ENCODE data around the gene BAZ2B. TPM values are rescaled to one million over a fixed set of nuclear protein-coding genes. Genes with fewer than 3 reads are reported as not detected.

Gene BAZ2B
- polyA plus RNA-seq, 1 of the 3 experiments (the other 2 are of a cell fraction) = 10.2 TPM

DNA sequence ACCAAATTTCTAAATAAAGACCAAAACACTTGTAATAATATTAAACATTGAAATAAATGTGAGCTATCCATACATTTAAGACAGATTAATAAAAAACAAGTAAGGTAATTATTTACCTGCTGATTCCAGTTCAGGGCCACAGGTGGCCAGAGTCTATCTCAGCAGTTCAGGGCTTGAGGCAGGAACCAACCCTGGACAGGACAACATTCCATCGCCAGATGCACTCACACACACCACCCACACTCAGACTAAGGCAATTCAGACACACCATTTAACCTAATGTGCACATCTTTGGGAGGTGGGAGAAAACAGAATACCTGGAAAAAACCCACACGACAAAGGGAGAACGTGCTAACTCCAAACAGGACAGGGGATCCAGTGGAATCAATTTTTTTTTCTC is 315.8 kb downstream of the BAZ2B start:
- Histone ChIP-seq H3K4me2 (no peak overlapping the region), H3K9me2 (no peaks in the 10 kb centered on the region), H3K27me3 (ENCODE audit: insufficient read depth) (no peaks in the 10 kb centered on the region), H3K79me2 (ENCODE audit: insufficient read depth) (no peaks in the 10 kb centered on the region), H3K4me3 (ENCODE audit: low read depth in 2 of 2, low read length in 1 of 2) (no peak overlapping the region), H3K36me3 (replicated peaks in 1 of 2; ENCODE audit: control insufficient read depth in 1 of 2, insufficient read depth in 2 of 2, low read length in 1 of 2) (no peaks in the 10 kb centered on the region), H3K27ac (ENCODE audit: low read depth in 2 of 2, low read length in 1 of 2) (no peak overlapping the region), H4K20me1 (ENCODE audit: insufficient read depth) (no peaks in the 10 kb centered on the region), H3F3A (replicated peaks; ENCODE audit: insufficient read depth) (no peaks in the 10 kb centered on the region), H2AFZ (ENCODE audit: low read depth) (no peak overlapping the region), H3K9ac (no peak overlapping the region), H3K4me1 (ENCODE audit: control insufficient read depth in 1 of 2, insufficient read depth in 2 of 2, low read depth in 1 of 2, low read length in 1 of 2) (no peaks in the 10 kb centered on the region), H3K9me3 (no peaks in the 10 kb centered on the region)
- POLR2A ChIA-PET = no interaction called here
- CTCF ChIA-PET = interaction anchor here (0.6 kb wide), 1 partner anchor 112 kb away, joined by 3 read pairs; no protein-coding TSS in a partner anchor
- no peak for DNase-seq
- 82% methylated on average over 3 of the region's 3 CpGs for WGBS (ENCODE audit: low lambda C conversion rate)
- TF ChIP-seq, protein P1, sequence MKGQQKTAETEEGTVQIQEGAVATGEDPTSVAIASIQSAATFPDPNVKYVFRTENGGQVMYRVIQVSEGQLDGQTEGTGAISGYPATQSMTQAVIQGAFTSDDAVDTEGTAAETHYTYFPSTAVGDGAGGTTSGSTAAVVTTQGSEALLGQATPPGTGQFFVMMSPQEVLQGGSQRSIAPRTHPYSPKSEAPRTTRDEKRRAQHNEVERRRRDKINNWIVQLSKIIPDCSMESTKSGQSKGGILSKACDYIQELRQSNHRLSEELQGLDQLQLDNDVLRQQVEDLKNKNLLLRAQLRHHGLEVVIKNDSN (IDR thresholded peaks at IDR 0.05; ENCODE audit: borderline replicate concordance, low read depth) = no peak
- no peak for TF ChIP-seq MEF2A (IDR thresholded peaks at IDR 0.05; ENCODE audit: borderline replicate concordance, low read depth)
- no peak for TF ChIP-seq MXI1 (IDR thresholded peaks at IDR 0.05; ENCODE audit: low read depth, low read length)
- TF ChIP-seq FOXM1 (IDR thresholded peaks at IDR 0.05; ENCODE audit: low read depth) = no peak
- no peak for TF ChIP-seq GATA2 (CRISPR knock-in tag; IDR thresholded peaks at IDR 0.05)
- no peak for TF ChIP-seq FOSL2 (IDR thresholded peaks at IDR 0.05; ENCODE audit: borderline replicate concordance, low read depth)

DNA sequence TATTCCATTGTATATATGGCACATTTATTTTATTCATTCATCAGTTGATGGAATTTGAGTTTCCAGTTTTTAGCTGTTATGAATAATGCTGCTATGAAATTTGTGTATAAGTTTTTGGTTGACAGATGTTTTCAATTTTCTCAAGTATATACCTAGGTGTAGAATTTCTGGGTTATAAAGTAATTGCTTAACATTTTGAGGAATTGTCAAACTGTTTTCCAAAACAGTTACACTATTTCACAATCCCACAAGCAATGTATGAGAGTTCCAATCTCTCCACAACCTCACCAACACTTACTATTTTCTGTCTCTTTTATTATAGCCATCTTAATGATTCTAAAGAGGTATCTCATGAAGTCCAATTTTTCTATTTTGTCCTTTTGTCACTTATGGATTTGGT is 317.4 kb downstream of the BAZ2B start:
- ChIA-PET POLR2A (no interaction called here), CTCF (no interaction called here)
- H4K20me1 ChIP-seq (ENCODE audit: insufficient read depth) = no peaks in the 10 kb centered on the region
- no peaks in the 10 kb centered on the region for H3K4me1 ChIP-seq (ENCODE audit: control insufficient read depth in 1 of 2, insufficient read depth in 2 of 2, low read depth in 1 of 2, low read length in 1 of 2)
- H2AFZ ChIP-seq (ENCODE audit: low read depth) = no peak overlapping the region
- DNase-seq = no peak
- TF ChIP-seq EP300 (IDR thresholded peaks at IDR 0.05; ENCODE audit: borderline replicate concordance in 1 of 2, low read depth in 1 of 2, low read length in 1 of 2) = no peak
- no peak for TF ChIP-seq YY1 (IDR thresholded peaks at IDR 0.05; ENCODE audit: low read depth)
- TF ChIP-seq, protein P2, sequence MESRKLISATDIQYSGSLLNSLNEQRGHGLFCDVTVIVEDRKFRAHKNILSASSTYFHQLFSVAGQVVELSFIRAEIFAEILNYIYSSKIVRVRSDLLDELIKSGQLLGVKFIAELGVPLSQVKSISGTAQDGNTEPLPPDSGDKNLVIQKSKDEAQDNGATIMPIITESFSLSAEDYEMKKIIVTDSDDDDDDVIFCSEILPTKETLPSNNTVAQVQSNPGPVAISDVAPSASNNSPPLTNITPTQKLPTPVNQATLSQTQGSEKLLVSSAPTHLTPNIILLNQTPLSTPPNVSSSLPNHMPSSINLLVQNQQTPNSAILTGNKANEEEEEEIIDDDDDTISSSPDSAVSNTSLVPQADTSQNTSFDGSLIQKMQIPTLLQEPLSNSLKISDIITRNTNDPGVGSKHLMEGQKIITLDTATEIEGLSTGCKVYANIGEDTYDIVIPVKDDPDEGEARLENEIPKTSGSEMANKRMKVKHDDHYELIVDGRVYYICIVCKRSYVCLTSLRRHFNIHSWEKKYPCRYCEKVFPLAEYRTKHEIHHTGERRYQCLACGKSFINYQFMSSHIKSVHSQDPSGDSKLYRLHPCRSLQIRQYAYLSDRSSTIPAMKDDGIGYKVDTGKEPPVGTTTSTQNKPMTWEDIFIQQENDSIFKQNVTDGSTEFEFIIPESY (IDR thresholded peaks at IDR 0.05; ENCODE audit: borderline replicate concordance, low read depth) = no peak
- no peak for TF ChIP-seq POLR2AphosphoS5 (IDR thresholded peaks at IDR 0.05; ENCODE audit: low read depth, low read length)
- TF ChIP-seq RFX5 (IDR thresholded peaks at IDR 0.05; ENCODE audit: low read length) = no peak
- TF ChIP-seq, protein P1 (IDR thresholded peaks at IDR 0.05; ENCODE audit: borderline replicate concordance, low read depth) = no peak
- TF ChIP-seq, protein P3, sequence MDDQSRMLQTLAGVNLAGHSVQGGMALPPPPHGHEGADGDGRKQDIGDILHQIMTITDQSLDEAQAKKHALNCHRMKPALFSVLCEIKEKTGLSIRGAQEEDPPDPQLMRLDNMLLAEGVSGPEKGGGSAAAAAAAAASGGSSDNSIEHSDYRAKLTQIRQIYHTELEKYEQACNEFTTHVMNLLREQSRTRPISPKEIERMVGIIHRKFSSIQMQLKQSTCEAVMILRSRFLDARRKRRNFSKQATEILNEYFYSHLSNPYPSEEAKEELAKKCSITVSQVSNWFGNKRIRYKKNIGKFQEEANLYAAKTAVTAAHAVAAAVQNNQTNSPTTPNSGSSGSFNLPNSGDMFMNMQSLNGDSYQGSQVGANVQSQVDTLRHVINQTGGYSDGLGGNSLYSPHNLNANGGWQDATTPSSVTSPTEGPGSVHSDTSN (IDR thresholded peaks at IDR 0.05) = no peak
- TF ChIP-seq SIN3A (IDR thresholded peaks at IDR 0.05; ENCODE audit: borderline replicate concordance, low read depth, low read length) = no peak
- H3F3A ChIP-seq (replicated peaks; ENCODE audit: insufficient read depth) = no peaks in the 10 kb centered on the region
- no peaks in the 10 kb centered on the region for H3K27me3 ChIP-seq (ENCODE audit: insufficient read depth)
- no peaks in the 10 kb centered on the region for H3K9me3 ChIP-seq
- H3K36me3 ChIP-seq (replicated peaks in 1 of 2; ENCODE audit: control insufficient read depth in 1 of 2, insufficient read depth in 2 of 2, low read length in 1 of 2) = no peaks in the 10 kb centered on the region
- H3K9ac ChIP-seq = no peak overlapping the region
- no peaks in the 10 kb centered on the region for H3K79me2 ChIP-seq (ENCODE audit: insufficient read depth)
- no peak overlapping the region for H3K4me2 ChIP-seq
- no peak overlapping the region for H3K4me3 ChIP-seq (ENCODE audit: low read depth in 2 of 2, low read length in 1 of 2)
- no peaks in the 10 kb centered on the region for H3K9me2 ChIP-seq
- no peak overlapping the region for H3K27ac ChIP-seq (ENCODE audit: low read depth in 2 of 2, low read length in 1 of 2)
